HepG2 (cell line): ENCODE data around the gene TFRC. TPM values are rescaled to one million over a fixed set of nuclear protein-coding genes. Genes with fewer than 3 reads are reported as not detected.
A peak's percentile ranks its signal among the peaks of the same experiment; 100 is the strongest.

Experiments
- ATAD3A ChIP-seq: sonication (generic); formaldehyde crosslinking; IDR thresholded peaks from 2 replicates; pipeline ENCODE4 v1.4.0; 2020; ENCODE audit warnings: missing genetic modification reagents
- E2F1 ChIP-seq: sonication (generic); formaldehyde crosslinking; IDR thresholded peaks from 2 replicates; pipeline ENCODE4 v1.5.0; 2020; ENCODE audit warnings: missing genetic modification reagents
- FOXC1 ChIP-seq: sonication (generic); formaldehyde crosslinking; IDR thresholded peaks from 2 replicates; pipeline ENCODE4 v1.8.0; 2022; ENCODE audit warnings: mild to moderate bottlenecking, missing genetic modification reagents, borderline replicate concordance
- GTF2F1 ChIP-seq: fragments of 150-350 bp; IDR thresholded peaks from 2 replicates; pipeline ENCODE4 v1.6.1; 2014; ENCODE audit warnings: low read length
- HNRNPH1 ChIP-seq: fragments of 200-400 bp; formaldehyde crosslinking; optimal IDR thresholded peaks from 2 replicates; pipeline ENCODE3; 2017; ENCODE audit warnings: mild to moderate bottlenecking, low read depth, low read length
- HOXA7 ChIP-seq: sonication (generic); formaldehyde crosslinking; IDR thresholded peaks from 2 replicates; pipeline ENCODE4 v1.8.1; 2022; ENCODE audit warnings: mild to moderate bottlenecking, missing genetic modification reagents, moderate library complexity
- KLF16 ChIP-seq, 2 experiments: sonication (generic) in 1 of 2; formaldehyde crosslinking in 1 of 2; IDR thresholded peaks; 2 replicates each; pipeline versions ENCODE4 v1.6.1 to v1.8.0; 2016 to 2023; ENCODE audit warnings: missing genetic modification reagents in 2 of 2, missing compliant biosample characterization in 1 of 2
- MAF1 ChIP-seq: sonication (generic); formaldehyde crosslinking; IDR thresholded peaks from 2 replicates; pipeline ENCODE4 v1.5.0; 2020; ENCODE audit warnings: missing genetic modification reagents, borderline replicate concordance
- MEF2D ChIP-seq: sonication (generic); formaldehyde crosslinking; IDR thresholded peaks from 2 replicates; pipeline ENCODE4 v1.5.1; 2020; ENCODE audit warnings: mild to moderate bottlenecking, missing genetic modification reagents
- ZBTB1 ChIP-seq: sonication (generic); formaldehyde crosslinking; IDR thresholded peaks from 2 replicates; pipeline ENCODE4 v1.4.0; 2020; ENCODE audit warnings: missing genetic modification reagents, borderline replicate concordance
- ZNF337 ChIP-seq: sonication (generic); formaldehyde crosslinking; IDR thresholded peaks from 2 replicates; pipeline ENCODE4 v1.5.1; 2020; ENCODE audit warnings: missing genetic modification reagents, low read depth, mild to moderate bottlenecking, borderline replicate concordance
- ZNF503 ChIP-seq: sonication (generic); formaldehyde crosslinking; IDR thresholded peaks from 2 replicates; pipeline ENCODE4 v1.4.0; 2020; ENCODE audit warnings: missing genetic modification reagents
- ZNF512B ChIP-seq: sonication (generic); formaldehyde crosslinking; IDR thresholded peaks from 2 replicates; pipeline ENCODE4 v1.5.1; 2020; ENCODE audit warnings: missing genetic modification reagents, mild to moderate bottlenecking, borderline replicate concordance
- ZSCAN5A ChIP-seq: sonication (generic); formaldehyde crosslinking; IDR thresholded peaks from 2 replicates; pipeline ENCODE4 v1.8.0; 2022; ENCODE audit warnings: mild to moderate bottlenecking, missing genetic modification reagents, borderline replicate concordance
- polyA plus RNA-seq, 8 experiments: library from polyadenylated mRNA; depleted of rRNA in 3 of 8; stranded (reverse) in 7 of 8; unstranded in 1 of 8; fragments of >200 nt; fragmentation: Illumina TruSeq in 4 of 8; extraction: Trizol in 4 of 8; gene quantifications; 2 replicates each; pipeline versions ENCODE4 v1.2.1 to v1.2.3, GENCODE V29; 2011 to 2016; ENCODE audit warnings: low read depth in 4 of 8, missing spikeins in 1 of 8, mixed read lengths in 1 of 8; ENCODE audit not compliant: insufficient read depth in 1 of 8
- total RNA-seq, 5 experiments: library from RNA; depleted of rRNA; stranded (reverse); fragments of >200 nt; fragmentation: Illumina TruSeq; extraction: Trizol; gene quantifications; 2 replicates each; pipeline ENCODE4 v1.2.3, GENCODE V29; 2016; ENCODE audit warnings: low read depth in 1 of 5
- TF ChIP-seq, protein P1 (sequence below): sonication (generic); formaldehyde crosslinking; IDR thresholded peaks from 2 replicates; pipeline ENCODE4 v1.5.1; 2020; ENCODE audit warnings: missing genetic modification reagents, mild to moderate bottlenecking, borderline replicate concordance
- TF ChIP-seq, protein P2 (sequence below): sonication (generic); formaldehyde crosslinking; IDR thresholded peaks from 2 replicates; pipeline ENCODE4 v1.5.0; 2020; ENCODE audit warnings: missing genetic modification reagents

The TFRC gene
- total and polyA plus RNA-seq, 2 of the 13 experiments (the other 11 are each of a cell fraction or from before 2014, with no cell fraction given) = 188 to 274 TPM

DNA sequence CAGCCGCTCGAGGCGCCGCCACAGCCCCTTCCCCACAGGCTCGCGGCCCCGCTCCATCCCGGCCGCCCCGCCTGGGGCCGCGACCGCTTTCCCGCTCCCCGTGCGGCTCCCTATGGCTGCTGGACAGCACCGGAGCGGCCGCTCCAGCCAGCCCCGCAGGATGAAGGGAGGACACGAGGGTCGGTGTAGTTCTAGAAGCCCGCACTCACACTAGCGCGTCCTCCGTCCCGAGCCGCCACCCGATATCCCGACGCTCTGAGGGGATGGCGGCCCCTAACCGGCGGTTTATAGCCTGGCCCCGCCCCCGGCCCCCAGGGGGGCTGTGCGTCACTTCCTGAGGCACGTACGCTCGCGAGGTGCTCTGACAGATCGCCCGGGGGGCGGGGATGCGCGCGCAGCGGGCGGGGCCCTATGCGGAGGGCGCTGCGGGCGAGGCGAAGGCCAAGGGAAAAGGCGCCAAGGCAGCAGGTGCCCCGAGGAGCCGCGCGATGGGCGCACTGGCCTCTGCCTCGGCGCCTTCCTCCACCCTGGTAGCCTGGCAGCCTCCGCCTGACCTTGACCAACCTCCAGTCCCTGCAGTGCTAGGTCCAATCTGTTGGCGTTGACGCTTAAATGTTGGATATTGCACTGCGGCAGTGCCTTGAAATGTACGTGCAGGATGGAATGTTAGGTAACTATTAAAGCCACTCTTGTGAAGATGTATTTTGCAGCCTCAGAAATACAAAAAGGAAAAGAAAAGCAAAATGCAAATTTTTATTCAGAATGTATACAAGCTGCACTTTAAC, at the start of gene TFRC (continued):
- TF ChIP-seq, protein P1, sequence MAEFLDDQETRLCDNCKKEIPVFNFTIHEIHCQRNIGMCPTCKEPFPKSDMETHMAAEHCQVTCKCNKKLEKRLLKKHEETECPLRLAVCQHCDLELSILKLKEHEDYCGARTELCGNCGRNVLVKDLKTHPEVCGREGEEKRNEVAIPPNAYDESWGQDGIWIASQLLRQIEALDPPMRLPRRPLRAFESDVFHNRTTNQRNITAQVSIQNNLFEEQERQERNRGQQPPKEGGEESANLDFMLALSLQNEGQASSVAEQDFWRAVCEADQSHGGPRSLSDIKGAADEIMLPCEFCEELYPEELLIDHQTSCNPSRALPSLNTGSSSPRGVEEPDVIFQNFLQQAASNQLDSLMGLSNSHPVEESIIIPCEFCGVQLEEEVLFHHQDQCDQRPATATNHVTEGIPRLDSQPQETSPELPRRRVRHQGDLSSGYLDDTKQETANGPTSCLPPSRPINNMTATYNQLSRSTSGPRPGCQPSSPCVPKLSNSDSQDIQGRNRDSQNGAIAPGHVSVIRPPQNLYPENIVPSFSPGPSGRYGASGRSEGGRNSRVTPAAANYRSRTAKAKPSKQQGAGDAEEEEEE (CRISPR knock-in tag) = peak; percentile 89; the same call in 1 of the 2 replicates
- TF ChIP-seq KLF16 (CRISPR knock-in tag; IDR thresholded peaks at IDR 0.05) = peak; percentile 75 to 99; a peak in 3 of 4 replicates
- peak; percentile 44; the same call in 1 of the 2 replicates for TF ChIP-seq ZNF503 (CRISPR knock-in tag)
- TF ChIP-seq, protein P2, sequence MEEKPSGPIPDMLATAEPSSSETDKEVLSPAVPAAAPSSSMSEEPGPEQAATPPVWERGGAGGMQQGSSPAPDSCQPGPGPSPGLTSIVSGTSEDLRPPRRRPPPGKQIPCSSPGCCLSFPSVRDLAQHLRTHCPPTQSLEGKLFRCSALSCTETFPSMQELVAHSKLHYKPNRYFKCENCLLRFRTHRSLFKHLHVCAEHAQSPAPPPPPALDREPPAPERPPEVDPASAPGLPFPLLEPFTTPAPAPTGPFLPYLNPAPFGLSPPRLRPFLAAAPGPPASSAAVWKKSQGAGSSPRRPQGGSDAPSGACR (CRISPR knock-in tag) = no peak
- TF ChIP-seq ZNF512B (CRISPR knock-in tag) = no peak
- peak; percentile 92 for TF ChIP-seq E2F1
- TF ChIP-seq HNRNPH1 = peak; percentile 86
- TF ChIP-seq MAF1 (CRISPR knock-in tag) = no peak
- no peak for TF ChIP-seq ATAD3A (CRISPR knock-in tag)
- TF ChIP-seq MEF2D = peak; percentile 90
- no peak for TF ChIP-seq ZBTB1
- TF ChIP-seq ZSCAN5A (CRISPR knock-in tag) = no peak
- TF ChIP-seq FOXC1 = peak; percentile 66
- peak; percentile 82; the same call in 1 of the 2 replicates for TF ChIP-seq GTF2F1
- 0 out of 2 replicates have a peak, but pooled peaks have one; percentile 68 for TF ChIP-seq HOXA7
- TF ChIP-seq ZNF337 = 0 out of 2 replicates have a peak, but pooled peaks have one; percentile 59
